ENCODE measurements around the gene PATJ.

DNA sequence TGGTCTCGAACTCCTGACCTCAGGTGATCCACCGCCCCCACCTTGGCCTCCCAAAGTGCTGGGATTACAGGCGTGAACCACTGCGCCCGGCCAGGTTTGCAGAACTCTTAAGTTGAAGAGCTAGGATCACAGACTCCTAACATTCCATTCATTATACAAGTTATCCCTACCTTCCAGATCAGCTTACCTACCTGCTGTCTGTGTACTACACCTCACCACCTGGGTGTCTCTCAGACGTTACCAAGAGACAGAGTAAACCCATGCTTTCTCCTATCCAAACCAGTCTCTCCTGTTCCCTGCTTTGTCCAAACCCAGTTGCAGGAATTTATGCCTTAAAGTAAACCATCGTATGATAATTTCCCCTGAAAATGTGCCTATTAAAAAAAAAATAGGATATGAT lies 329.4 kb downstream of the PATJ start:
- TF ChIP-seq POLR2A (IDR thresholded peaks at IDR 0.05) (no peak), CTCF (IDR thresholded peaks at IDR 0.05) (no peak), POLR2AphosphoS5 (IDR thresholded peaks at IDR 0.05) (no peak)
